GM18858 (cell line): ENCODE measurements around the gene TRIM41.
A peak's percentile ranks its signal among the peaks of the same experiment; 100 is the strongest.
"Not testable (repeated sequence)": the region's sequence is repeated elsewhere in the genome, so short reads cannot be mapped to it uniquely, and the experiment has no call there.

Experiments
- ATAC-seq: cut with Tn5 transposase; IDR thresholded peaks from one replicate; pipeline ENCODE4 v1.9.1; 2021; ENCODE audit not compliant: unreplicated experiment

TRIM41 gene

DNA sequence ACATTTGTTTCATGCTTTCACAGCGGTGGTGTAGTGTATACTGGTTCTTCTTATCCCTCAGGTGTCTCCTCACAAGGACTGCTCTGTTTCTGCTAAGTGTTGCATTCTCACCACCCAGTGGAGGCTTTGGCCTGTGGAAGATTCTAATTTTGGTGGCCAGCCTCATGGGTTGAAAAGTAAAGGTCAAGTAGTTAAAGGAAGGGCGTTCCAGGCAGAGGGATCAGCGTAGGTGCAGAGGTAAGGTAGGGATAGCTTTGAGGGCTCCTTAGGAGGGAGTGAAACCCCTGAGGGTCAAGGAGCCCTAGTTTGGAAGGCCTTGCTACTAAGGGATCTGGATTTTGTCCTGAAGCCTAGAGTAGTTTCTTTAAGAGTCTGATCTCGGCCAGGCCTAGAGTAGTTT, 25.2 kb downstream of the TRIM41 start:
- ATAC-seq, result no peak

DNA sequence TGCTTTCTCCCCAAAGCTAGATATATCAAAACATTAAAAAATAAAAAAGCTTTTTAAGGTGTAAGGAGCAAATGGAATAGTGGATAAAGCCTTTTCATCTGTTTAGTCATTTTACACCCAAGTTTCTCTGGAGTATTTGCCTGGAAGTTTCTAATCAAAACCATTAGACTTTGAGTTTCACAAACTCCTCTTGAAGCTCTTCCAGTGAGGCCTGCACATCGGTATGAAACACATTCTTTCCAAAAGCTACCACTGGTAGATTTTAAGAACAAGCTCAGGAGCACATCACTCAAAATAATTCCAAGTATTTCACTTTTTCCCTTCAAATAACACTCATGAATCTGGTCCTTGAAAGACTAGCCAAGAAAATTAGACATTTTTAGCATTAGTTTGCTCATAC, 32.2 kb downstream of the TRIM41 start:
- no peak for ATAC-seq

DNA sequence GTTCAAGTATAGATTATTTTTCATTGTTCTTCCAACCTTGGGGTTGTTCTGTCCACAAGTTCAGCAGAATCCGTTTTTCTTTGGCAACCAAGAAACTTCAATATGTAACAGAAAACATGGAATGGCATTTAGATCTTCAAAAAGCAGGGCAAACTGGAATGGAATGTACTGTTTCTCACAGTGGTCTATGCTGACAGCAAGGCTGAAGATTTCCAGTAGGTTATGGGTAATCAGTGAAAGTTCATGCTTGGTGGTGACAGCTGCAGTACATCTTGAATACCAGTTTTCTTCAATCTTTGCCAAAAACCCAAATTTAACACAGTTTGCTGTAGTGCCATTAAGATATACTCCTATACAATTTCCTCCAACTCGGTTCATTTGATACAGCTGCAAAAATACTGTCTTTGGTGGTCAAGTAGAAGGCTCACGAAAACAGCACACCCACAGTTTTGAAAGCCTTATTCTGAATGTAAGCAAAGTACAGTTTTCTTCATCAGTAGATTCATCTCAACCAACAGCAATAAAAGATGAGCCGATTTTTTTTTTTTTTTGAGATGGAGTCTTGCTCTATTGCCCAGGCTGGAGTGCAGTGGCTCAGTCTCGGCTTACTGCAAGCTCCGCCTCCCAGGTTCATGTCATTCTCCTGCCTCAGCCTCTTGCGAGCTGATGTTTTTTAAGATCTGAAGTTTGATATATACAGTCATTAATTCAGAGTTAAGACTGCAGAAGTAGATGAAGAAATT, 32.9 kb downstream of the TRIM41 start:
- ATAC-seq, result no peak

DNA sequence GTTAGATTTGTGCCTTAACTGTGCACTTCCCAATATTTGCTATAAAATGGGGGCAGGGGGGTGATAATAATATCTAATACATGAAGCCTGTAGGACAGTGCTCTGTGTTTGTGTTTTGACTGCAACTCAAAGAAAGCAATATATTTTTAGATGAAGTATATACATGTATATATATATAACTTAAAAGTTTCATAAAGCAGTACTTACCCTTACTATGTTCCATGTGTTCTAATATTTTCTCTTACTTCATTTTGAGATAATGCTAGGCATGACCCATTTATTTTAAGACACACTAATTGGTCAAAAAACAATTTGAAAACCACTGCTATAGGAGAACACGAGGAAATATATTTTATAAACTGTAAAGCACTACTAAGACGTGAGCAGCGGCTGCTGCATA, 35.5 kb downstream of the TRIM41 start:
- ATAC-seq, result no peak

DNA sequence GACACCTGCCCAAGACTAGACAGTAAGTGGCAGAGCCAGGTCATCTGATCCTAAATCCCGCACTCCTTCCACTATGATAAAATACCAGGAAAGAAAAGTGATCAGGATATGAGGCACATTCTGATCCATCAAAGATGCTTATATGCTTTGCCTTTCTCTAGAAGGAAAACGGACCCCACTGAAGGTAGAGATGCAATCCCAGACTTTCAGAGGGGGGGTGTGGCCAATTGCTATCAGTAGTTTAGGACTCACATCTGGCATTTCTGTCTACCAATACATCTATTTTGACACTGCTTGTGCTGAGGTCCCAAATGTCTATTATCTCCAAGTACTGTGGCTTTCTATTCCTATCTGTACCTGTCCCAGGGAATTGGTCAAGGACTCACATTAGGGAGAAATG, 36.2 kb downstream of the TRIM41 start:
- no peak for ATAC-seq

DNA sequence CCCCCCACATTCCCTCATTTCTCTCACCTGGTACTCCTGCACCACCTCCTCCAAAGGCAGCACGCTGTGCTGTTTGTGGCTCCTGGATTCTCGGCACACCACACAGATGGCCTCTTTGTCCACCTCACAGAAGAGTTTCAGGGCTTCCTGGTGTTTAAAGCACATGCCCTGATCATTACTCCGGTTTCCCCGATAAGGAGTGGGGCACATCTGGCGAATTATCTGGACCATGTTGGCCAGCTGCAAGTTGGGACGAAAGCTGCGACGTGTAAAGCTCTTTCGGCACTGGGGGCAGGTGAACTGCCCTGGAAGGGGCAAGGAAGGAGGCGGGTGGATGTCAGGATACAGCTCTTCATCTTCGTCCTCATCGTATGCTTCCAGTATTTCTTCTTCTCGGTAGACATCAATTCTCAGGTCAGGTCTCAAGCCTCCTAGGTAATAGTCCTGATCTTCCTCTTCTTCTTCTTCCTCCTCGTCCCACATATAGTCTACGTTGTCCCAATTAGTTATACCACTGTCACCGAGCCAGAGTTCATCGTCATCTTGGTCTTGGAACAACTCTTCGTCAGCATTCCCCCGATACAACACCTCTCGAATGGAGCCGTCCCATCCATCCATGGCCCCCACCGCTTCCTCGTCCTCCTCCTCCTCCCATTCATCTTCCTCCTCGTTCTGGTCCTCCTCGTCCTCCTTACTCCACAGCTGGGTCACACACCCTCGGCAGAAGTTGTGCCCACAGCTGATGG, 37.1 kb downstream of the TRIM41 start:
- no peak for ATAC-seq

DNA sequence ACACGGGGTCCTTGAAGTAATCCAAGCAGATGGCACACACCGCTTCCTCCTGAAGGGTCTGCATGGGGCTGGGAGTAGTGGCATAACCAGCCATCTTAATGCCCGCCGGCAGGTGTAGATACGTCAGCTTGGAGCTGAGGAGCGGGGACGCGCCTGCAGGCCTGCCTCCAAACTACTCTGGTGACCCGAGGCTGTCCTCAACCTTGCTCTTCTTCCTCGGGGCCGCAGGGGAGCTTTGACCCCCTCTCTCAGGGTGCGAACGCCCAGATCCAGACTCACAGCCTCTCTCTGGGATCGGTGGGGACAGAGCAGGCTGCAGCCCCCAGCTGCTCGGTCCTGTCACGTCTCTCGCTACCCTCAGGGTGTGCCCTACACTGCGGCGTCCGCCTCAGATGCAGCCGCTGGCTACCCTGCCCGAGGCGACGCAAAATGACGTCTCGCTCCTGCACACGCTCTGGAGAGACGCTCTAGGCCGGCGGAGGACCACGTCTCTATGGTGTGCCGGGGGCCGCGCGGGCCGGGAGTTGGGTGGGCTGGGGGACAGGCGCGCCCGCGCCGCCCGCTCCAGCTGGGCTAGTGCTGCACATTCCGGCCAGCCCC, 37.7 kb downstream of the TRIM41 start, which contains the start of gene TRIM52:
Gene TRIM52 (minus strand): TSS at position 424 of the 600 bp plus-strand sequence. CDS start 330 bp downstream, at position 94.
- peak; percentile 76 for ATAC-seq

DNA sequence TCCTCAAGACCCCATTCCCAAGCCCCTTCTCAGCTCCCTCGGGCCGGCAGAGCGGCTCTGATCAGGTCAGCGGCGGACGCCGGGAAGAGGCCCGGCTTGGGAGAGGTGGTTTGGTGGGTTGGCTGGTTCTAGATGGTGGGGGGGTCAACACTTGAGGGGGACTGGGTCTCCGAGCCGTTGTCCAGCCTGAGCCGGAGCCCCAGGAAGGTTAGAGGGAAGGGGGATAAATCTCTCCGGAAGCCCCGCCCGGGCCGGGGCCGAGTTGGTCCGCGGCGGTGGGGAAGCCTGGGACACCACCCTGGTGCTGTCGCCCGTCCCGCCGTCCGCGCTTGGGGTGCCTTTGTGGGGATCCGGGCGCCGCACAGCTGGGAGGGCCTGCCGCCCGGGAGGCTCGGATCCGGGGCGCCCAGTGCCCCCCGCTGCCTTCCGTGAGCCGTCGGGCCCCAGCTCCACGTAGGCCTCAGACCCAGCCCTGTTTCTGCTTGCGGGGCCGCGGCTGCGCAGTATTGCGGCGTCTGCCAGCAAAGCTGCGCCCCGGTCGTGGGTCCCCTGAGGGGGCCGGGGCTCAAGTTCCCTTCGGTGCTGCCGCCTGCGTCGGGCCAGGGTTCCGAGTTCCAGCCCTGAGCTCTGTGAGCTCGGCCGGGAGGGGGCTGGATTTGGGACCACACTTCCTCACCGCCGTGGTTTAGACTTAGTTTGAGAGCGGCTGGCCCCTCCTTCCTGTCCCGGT, 38.4 kb downstream of the TRIM41 start:
- ATAC-seq, result peak; percentile 28

DNA sequence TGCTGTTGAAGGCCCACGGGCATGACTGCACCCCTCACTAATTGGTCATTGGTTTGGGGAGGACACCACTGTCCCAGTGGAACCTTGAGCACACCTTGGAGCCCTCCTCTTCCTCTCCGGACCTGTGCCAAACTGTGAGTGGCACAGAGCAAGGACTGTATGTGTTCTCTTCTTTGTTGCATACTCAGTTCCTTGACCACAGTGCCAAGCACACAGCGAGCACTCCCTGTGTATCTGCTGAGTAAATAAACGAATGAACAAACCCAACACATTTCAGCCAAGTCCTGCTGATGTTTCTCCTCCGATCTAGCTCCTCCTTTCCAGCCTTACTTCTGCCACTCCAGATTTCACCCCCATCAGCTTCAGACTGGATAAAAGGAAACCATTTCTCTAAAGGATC, 40.6 kb downstream of the TRIM41 start:
- no peak for ATAC-seq

DNA sequence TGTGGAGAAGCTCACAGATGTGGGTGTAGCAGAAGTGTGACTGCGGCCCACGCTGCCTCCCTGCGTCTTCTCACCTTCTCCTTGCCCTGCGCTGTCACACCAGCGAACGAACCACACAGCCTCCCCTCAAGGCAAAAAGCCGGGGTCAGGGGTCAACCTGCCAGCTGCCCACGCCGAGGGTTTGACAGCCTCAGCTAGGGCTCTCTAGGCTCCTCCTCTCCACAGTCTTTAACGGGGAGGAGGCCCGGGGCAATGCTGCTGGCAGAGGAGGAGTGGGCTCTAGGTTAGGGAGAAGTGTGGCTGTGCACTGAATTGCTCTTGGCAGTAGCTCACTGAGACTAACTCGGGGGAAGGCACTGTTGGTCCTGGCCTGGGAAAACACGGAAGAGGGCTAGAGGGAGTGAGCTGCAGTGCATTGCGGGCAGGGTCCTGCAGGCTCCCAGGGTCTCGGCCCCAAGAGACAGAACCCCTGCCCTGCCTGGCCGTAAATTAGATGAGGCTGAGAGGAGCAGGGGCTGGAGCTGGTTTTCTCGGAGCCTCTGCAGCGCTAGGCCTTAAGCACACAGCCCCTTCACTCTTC, 42.1 kb downstream of the TRIM41 start:
- ATAC-seq, result no peak

DNA sequence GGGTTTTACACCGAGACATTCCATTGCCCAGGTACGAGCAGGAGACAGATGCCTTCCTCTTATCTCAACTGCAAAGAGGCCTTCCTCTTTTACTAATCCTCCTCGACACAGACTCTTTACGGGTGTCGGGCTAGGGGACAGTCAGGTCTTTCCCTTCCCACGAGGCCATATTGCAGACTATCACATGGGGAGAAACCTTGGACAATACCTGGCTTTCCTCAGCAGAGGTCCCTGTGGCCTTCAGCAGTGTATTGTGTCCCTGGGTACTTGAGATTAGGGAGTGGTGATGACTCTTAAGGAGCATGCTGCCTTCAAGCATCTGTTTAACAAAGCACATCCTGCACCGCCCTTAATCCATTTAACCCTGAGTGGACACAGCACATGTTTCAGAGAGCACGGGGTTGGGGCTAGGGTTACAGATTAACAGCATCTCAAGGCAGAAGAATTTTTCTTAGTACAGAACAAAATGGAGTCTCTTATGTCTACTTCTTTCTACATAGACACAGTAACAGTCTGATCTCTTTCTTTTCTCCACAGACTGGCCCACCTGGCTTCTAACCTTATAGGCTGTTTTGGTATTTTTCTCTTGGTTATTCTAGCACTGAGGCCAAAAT, 44.3 kb downstream of the TRIM41 start:
- ATAC-seq, result not testable (repeated sequence)

DNA sequence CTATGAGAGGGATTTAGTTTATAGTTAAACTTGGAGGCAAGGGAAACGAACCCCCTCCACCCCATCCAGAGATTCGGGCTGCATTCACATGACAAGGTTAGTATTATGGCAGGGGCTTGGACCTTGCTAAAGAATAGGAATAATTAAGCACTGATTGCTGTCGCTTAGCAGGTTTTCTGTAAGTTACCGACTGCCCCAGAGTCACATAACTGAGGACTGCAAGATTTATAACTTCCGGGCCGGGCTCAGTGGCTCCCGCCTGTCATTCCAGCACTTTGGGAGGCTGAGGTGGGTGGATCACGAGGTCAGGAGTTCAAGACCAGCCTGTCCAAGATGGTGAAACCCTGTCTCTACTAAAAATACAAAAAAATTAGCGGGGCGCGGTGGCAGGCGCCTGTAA, 44.8 kb downstream of the TRIM41 start:
- not testable (repeated sequence) for ATAC-seq

DNA sequence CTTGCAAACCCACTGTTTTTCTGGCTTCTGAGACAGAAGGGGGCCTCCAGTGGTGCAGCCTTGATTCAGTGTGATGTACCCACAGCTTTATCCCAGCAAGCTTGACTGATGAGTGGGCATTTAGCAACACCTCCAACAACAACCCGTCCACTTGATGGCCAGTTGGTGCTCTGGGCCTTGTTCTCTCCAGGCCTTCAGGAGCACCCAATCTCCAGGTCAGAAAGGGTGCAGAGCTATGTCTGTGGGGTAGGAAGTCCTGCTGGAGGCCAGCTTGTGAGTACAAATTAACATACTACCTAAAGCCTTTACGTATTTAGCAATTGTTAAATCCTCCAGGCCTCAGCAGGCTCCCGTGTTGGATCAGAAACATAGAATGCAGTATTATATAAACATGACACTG, 48.0 kb downstream of the TRIM41 start:
- no peak for ATAC-seq

DNA sequence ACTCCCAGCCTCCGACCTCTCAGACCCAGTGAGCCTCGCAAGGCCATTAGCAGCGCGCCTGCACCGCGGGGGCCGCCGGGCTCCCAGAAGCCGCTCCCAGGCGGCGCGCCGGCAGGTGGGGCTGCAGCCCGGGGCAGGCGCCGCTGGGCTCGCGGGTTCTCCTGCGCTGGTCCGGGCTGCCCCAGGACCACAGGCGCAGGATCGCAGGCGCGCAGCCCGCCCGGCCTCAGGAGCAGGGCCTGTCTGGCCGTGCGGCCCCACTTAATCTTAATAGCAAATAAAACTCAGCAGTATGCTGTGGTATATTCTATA, 50.3 kb downstream of the TRIM41 start:
- not testable (repeated sequence) for ATAC-seq

DNA sequence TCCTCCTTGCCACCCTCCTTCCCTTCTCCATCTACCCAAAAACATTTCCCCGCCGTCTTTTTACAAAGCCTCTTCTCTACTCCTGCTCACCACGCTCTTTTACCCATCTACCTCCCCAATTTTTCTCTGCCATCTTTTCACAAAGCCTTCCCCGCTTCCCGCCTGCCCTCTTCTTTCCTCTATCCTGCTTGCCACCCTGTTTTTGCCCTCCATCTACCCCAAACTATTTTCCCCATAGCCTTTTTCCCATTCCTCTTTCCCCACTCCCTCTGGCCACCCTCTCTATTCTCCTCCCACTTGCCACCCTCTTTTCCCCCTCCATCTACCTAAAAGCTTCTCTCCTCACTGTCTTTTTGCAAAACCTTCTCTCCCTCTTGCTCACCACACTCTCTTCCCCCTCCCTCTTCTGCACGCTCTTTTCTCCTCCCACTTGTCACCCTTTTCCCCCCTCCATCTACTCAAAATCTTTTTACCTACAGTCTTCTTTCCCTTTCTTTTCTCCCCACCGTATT, 57.2 kb downstream of the TRIM41 start:
- ATAC-seq, result no peak

DNA sequence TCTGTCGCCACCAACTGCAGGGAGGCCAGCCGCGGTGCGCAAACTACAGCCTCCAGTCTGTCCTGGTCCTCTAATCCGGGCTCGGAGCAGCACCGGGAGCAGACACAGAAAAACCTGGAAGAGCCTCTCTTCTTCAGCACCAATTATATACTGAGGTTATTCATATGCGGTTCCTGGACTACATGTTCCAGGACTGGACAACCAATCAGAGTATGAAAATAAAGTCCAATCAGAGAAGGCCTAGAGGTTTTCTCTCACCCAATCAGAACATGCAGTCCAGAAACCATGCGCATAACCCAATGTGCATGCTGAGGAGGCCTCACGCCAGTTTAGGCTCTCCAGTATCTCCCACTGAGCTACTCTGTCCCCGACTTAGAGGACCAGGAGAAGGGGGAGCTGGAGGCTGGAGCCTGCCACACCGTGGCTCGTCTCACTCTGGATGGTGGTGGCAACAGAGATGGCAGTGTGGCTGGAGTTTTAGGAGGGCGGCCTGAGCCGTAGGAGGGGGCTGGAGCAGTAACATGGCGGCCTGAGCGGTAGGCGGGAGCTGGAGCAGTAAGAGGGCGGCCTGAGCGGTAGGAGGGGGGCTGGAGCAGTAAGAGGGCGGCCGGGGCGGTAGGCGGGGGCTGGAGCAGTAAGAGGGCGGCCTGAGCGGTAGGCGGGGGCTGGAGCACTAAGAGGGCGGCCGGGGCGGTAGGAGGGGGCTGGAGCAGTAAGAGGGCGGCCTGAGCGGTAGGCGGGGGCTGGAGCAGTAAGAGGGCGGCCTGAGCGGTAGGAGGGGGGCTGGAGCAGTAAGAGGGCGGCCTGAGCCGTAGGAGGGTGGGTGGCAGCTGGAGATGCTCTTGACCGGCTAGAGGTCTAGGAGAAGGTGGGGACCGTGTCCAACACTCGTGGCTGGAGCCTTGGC, 58.2 kb downstream of the TRIM41 start:
- no peak for ATAC-seq

DNA sequence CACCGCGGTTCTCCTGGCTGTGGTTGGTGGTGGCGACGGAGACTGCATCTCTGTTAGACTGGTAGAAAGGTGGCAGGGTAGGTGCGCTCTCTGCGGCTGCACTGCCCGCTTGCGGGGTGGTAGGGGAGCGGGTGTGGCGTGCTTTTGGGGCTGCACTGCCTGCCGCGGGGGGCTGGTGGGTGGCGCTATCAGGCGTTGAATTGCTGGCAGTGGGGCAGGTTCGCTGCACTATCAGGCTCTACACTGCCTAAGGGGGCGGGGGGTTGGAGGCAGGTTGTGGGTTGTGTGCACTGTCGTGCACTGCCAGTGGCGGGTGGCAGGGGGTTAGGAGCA, 58.9 kb downstream of the TRIM41 start:
- ATAC-seq, result no peak

DNA sequence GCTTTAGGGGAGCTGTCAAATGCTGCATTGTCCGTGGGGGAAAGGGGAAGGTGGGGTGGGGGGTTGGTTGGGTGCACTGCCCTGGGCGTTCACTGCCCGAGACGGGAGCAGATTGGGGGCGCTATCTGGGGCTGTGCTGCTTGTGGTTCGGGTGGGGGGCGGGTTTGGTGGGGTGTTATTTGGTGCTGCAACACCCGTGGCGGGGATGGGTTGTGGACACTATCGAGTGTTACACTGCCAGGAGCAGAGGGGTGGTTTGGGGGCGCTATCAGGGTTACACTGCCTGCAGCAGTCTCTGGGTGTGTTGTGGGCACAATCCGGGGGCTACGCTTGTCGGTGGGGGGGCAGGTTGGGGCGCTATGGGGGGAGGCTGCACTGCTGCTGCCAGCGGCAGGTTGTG, 59.3 kb downstream of the TRIM41 start:
- not testable (repeated sequence) for ATAC-seq

DNA sequence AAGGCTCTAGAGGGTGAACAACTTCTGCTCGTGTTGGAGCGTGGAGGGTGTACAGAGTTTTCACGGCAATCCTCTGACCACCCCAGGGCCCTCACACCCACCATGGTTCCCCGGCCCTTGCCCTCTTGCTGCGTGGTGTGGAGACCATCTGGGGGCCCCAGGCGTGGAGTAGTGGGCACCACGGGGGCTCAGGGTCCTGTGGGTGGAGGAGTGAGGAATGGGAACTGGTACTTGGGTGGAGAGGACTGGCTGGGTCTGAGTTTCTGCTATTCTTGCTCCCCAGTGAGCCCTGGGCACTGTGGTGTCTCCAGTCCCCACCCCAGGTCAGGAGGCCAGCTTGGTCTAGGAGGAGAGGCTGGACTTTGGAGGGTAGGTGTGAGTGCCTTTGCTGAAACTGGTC, 59.8 kb downstream of the TRIM41 start:
- no peak for ATAC-seq

DNA sequence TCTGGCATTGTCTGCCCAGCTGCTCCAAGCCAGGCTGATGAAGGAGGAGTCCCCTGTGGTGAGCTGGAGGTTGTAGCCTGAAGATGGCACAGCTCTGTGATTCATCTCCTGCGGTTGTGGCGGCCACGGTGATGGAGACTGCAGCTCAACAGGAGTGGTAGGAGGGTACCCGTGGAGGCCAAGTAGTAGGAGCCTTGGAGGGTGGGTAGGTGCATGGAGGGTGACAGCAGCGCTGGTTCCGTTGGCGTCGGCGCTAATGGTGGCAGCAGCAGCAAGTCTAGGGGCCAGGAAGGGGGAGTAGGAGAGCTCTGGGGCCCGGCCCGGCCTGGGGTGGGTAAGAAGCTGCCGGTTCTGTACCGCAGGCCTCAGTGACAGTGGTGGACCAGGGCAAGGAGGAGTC, 60.3 kb downstream of the TRIM41 start:
- ATAC-seq, result no peak
